ENCODE results near the gene MALAT1. TPM values are rescaled to one million over a fixed set of nuclear protein-coding genes. Genes with fewer than 3 reads are reported as not detected.
A peak's percentile ranks its signal among the peaks of the same experiment; 100 is the strongest.

The MALAT1 gene
- total RNA-seq, 3 donors from 2014 or later (not counting 1 experiment from before 2014, with no cell fraction given): 32,911 to 36,726 (median 33,502) TPM

- no peak overlapping the region for H3K27ac Mint-ChIP-seq
- no peaks in the 10 kb centered on the region for H3K36me3 Mint-ChIP-seq
- under 1% methylated on average over 61 of the region's 61 CpGs for WGBS (ENCODE audit: insufficient coverage)
- no peaks in the 10 kb centered on the region for H3K9me3 Mint-ChIP-seq
- no peak overlapping the region for H3K4me3 Mint-ChIP-seq
- no peaks in the 10 kb centered on the region for H3K27me3 Mint-ChIP-seq (ENCODE audit: low read depth in 2 of 2)
- DNase-seq (peak; percentile 98 to 99), ATAC-seq (peak; percentile 81 to 95 (median 84))
- H3K4me1 Mint-ChIP-seq: peaks cover 13 to 17% of the 10 kb centered on the region in 2 donors
- intact Hi-C loops (cut with micrococcal nuclease): loop anchor here (1.0 kb wide), 2 partner anchors 9 to 20 kb away; no protein-coding TSS in a partner anchor
- Histone ChIP-seq H3K9me3 (ENCODE audit: control insufficient read depth, insufficient read depth, low read length) (no peaks in the 10 kb centered on the region), H3K4me1 (ENCODE audit: control insufficient read depth, insufficient read depth, low read length) (peaks cover 40% of the 10 kb centered on the region), H3K27me3 (ENCODE audit: control insufficient read depth, insufficient read depth, low read length) (no peaks in the 10 kb centered on the region), H3K27ac (ENCODE audit: low read length) (peak overlapping the region; percentile 96), H3K36me3 (ENCODE audit: control insufficient read depth, insufficient read depth, low read length) (peaks cover 17% of the 10 kb centered on the region), H3K4me3 (ENCODE audit: low read length) (peak overlapping the region; percentile 75)
- TF ChIP-seq CTCF (IDR thresholded peaks at IDR 0.05): no peak
Measured at GRCh38 chr11:65497141-65498041, 1.5 kb upstream of the MALAT1 start.

- no peak overlapping the region for H3K4me3 Mint-ChIP-seq
Measured at GRCh38 chr11:65498042-65498726, 661 bp upstream of the MALAT1 start.

GRCh38 chr11:65498727-65498976 is 193 bp upstream of the MALAT1 start:
- Histone ChIP-seq H3K36me3 (ENCODE audit: control insufficient read depth, insufficient read depth, low read length) (peaks cover 30% of the 10 kb centered on the region), H3K4me3 (ENCODE audit: low read length) (peak overlapping the region; percentile 75), H3K27me3 (ENCODE audit: control insufficient read depth, insufficient read depth, low read length) (no peaks in the 10 kb centered on the region), H3K4me1 (ENCODE audit: control insufficient read depth, insufficient read depth, low read length) (peaks cover 27% of the 10 kb centered on the region), H3K27ac (ENCODE audit: low read length) (peak overlapping the region; percentile 96), H3K9me3 (ENCODE audit: control insufficient read depth, insufficient read depth, low read length) (no peaks in the 10 kb centered on the region)
- Mint-ChIP-seq H3K9me3 (no peaks in the 10 kb centered on the region), H3K27me3 (ENCODE audit: low read depth in 2 of 2) (no peaks in the 10 kb centered on the region), H3K4me1 (peaks cover 21 to 24% of the 10 kb centered on the region in 2 donors), H3K4me3 (no peak overlapping the region), H3K36me3 (no peaks in the 10 kb centered on the region), H3K27ac (no peak overlapping the region)
- DNase-seq (no peak), ATAC-seq (no peak)
- intact Hi-C loops (cut with micrococcal nuclease): no loop called here
- 0% methylated on average over 3 of the region's 6 CpGs for WGBS (ENCODE audit: insufficient coverage)
- no peak for TF ChIP-seq CTCF (IDR thresholded peaks at IDR 0.05)

More at GRCh38 chr11:65498042-65498726, 661 bp upstream of the MALAT1 start:
- H3K9me3 Mint-ChIP-seq: no peaks in the 10 kb centered on the region
- peaks cover 25% of the 10 kb centered on the region for H3K36me3 ChIP-seq (ENCODE audit: control insufficient read depth, insufficient read depth, low read length)
- peak; percentile 14 to 24 (median 19) for ATAC-seq
- intact Hi-C loops (cut with micrococcal nuclease): no loop called here
- under 1% methylated on average over 24 of the region's 24 CpGs for WGBS (ENCODE audit: insufficient coverage)
- H3K27ac ChIP-seq (ENCODE audit: low read length): peak overlapping the region; percentile 96
- H3K27me3 Mint-ChIP-seq (ENCODE audit: low read depth in 2 of 2): no peaks in the 10 kb centered on the region
- H3K4me3 ChIP-seq (ENCODE audit: low read length): peak overlapping the region; percentile 75
- peaks cover 17 to 20% of the 10 kb centered on the region in 2 donors for H3K4me1 Mint-ChIP-seq
- no peak for TF ChIP-seq CTCF (IDR thresholded peaks at IDR 0.05)
- H3K4me1 ChIP-seq (ENCODE audit: control insufficient read depth, insufficient read depth, low read length): peaks cover 32% of the 10 kb centered on the region
- H3K9me3 ChIP-seq (ENCODE audit: control insufficient read depth, insufficient read depth, low read length): no peaks in the 10 kb centered on the region
- DNase-seq: peak; percentile 56 to 85
- H3K27me3 ChIP-seq (ENCODE audit: control insufficient read depth, insufficient read depth, low read length): no peaks in the 10 kb centered on the region
- no peak overlapping the region for H3K27ac Mint-ChIP-seq
- no peaks in the 10 kb centered on the region for H3K36me3 Mint-ChIP-seq

Measured in natural killer cell (primary cell).